H1 (cell line): ENCODE measurements around the gene CHN2. TPM values are rescaled to one million over a fixed set of nuclear protein-coding genes. Genes with fewer than 3 reads are reported as not detected.

Experiments
- CHD1 ChIP-seq: IDR thresholded peaks from 2 replicates; pipeline ENCODE4 v1.6.1; 2012; ENCODE audit warnings: low read depth, low read length, improper control_type of control experiment
- CHD7 ChIP-seq: fragments of 300-600 bp; sonication (generic); IDR thresholded peaks from 2 replicates; pipeline ENCODE4 v1.7.1; 2012; ENCODE audit warnings: low read length, moderate library complexity, mild to moderate bottlenecking, inconsistent platforms; ENCODE audit not compliant: insufficient replicate concordance
- CREB1 ChIP-seq: IDR thresholded peaks from 2 replicates; pipeline ENCODE4 v1.6.1; 2012; ENCODE audit warnings: inconsistent platforms
- EGR1 ChIP-seq: IDR thresholded peaks from 2 replicates; pipeline ENCODE4 v1.6.1; 2011; ENCODE audit warnings: low read depth, low read length, borderline replicate concordance
- HDAC2 ChIP-seq, 2 experiments: fragments of 300-600 bp in 1 of 2; sonication (generic) in 1 of 2; IDR thresholded peaks; 2 replicates each; pipeline ENCODE4 v1.6.1; 2011 to 2012; ENCODE audit warnings: low read depth in 2 of 2, low read length in 2 of 2, mild to moderate bottlenecking in 2 of 2, moderate library complexity in 2 of 2, borderline replicate concordance in 1 of 2, inconsistent platforms in 1 of 2
- KDM1A ChIP-seq: fragments of 200-600, 300-600 bp; sonication (generic); IDR thresholded peaks from 2 replicates; pipeline ENCODE4 v1.7.1; 2016; ENCODE audit warnings: mild to moderate bottlenecking, low read length, borderline replicate concordance
- POLR2AphosphoS5 ChIP-seq: IDR thresholded peaks from 2 replicates; pipeline ENCODE4 v1.6.1; 2011; ENCODE audit warnings: low read depth, low read length
- POU5F1 ChIP-seq: IDR thresholded peaks from 2 replicates; pipeline ENCODE4 v1.6.1; 2011; ENCODE audit warnings: low read depth, mild to moderate bottlenecking, low read length, moderate library complexity
- RAD21 ChIP-seq, 2 experiments: IDR thresholded peaks in 1 of 2; conservative IDR thresholded peaks in 1 of 2; 2 replicates each; pipeline ENCODE4 v1.6.1; 2011; ENCODE audit warnings: low read depth in 2 of 2, low read length in 2 of 2, improper control_type of control experiment in 1 of 2, inconsistent platforms in 1 of 2, mild to moderate bottlenecking in 1 of 2, moderate library complexity in 1 of 2
- RNF2 ChIP-seq: fragments of 200-900, 300-1000 bp; sonication (generic); IDR thresholded peaks from 2 replicates; pipeline ENCODE4 v1.7.1; 2016; ENCODE audit warnings: borderline replicate concordance, low read depth, mild to moderate bottlenecking, antibody characterized with exemption, low read length; ENCODE audit not compliant: poor library complexity, severe bottlenecking; ENCODE audit errors: missing control alignments
- SIRT6 ChIP-seq: IDR thresholded peaks from one replicate; pipeline ENCODE4 v1.7.1; 2012; ENCODE audit warnings: low read length, inconsistent platforms
- SP4 ChIP-seq: IDR thresholded peaks from 2 replicates; pipeline ENCODE4 v1.6.1; 2012; ENCODE audit warnings: low read length, inconsistent platforms
- polyA plus RNA-seq, 7 experiments: library from polyadenylated mRNA; depleted of rRNA in 3 of 7; stranded (reverse) in 5 of 7; unstranded in 2 of 7; fragments of >200 nt in 5 of 7; fragments of 200-250 nt in 2 of 7; gene quantifications; 1 replicate in 5 of 7; 2 replicates in 1 of 7; 4 replicates in 1 of 7; pipeline versions ENCODE4 v1.2.1 to v1.2.3, GENCODE V29; 2011 to 2013; ENCODE audit warnings: missing spikeins in 2 of 7, mixed read lengths in 2 of 7
- total RNA-seq: library from RNA; stranded (reverse); fragmentation: NEBNext Ultra II Directional; extraction: Animal tissue kit (Norgen Biotek cat#: 25700); gene quantifications from 2 replicates; pipeline ENCODE4 v1.2.1, GENCODE V29; 2021

Gene CHN2
- total and polyA plus RNA-seq, 2 of the 8 experiments (the other 6 are each of a cell fraction or from before 2014, with no cell fraction given): 2.9 to 4.8 TPM

GRCh38 chr7:29275018-29275318 is 80.4 kb downstream of the CHN2 start (continued):
- TF ChIP-seq CHD7 (no peak), KDM1A (peak; percentile 63; the same call in 1 of the 2 replicates), HDAC2 (IDR thresholded peaks at IDR 0.05; ENCODE audit: borderline replicate concordance in 1 of 2, low read depth in 2 of 2, low read length in 2 of 2) (peak in 1 of 2 experiments; percentile 72; a peak in 1 of 4 replicates), SP4 (no peak), CREB1 (no peak), EGR1 (no peak), CHD1 (no peak), RNF2 (no peak), SIRT6 (no peak), RAD21 (IDR thresholded peaks at IDR 0.05 in 1 of 2, conservative IDR thresholded peaks at IDR 0.05 in 1 of 2; ENCODE audit: low read depth in 2 of 2, low read length in 2 of 2) (no peak), POU5F1 (no peak), POLR2AphosphoS5 (no peak)
- TF ChIP-seq, all 59 proteins: peak for 2
